Body of pancreas (tissue), 4 donors: ENCODE measurements around the gene CD40LG. TPM values are rescaled to one million over a fixed set of nuclear protein-coding genes. Genes with fewer than 3 reads are reported as not detected.

Experiments used
- ATAC-seq: fragments of 150-250 bp; one replicate; pipeline ENCODE4 v1.9.1; 2016
- DNase-seq, 4 donors: peaks; one replicate each; pipeline ENCODE4 v3.0.0-alpha.2; 2019
- H3K27ac ChIP-seq, 4 donors: fragments of 200-600 bp; sonication (generic); 1 replicate in 3 of 4; 2 replicates in 1 of 4; pipeline versions ENCODE4 v1.5.1 to v1.6.1; 2016 to 2019; ENCODE audit warnings: mild to moderate bottlenecking in 1 of 4, mixed read lengths in 1 of 4, moderate library complexity in 1 of 4
- H3K27me3 ChIP-seq, 2 donors: fragments of 200-600 bp; sonication (generic); one replicate each; pipeline ENCODE4 v1.6.0; 2016; ENCODE audit warnings: mild to moderate bottlenecking in 1 of 2
- H3K36me3 ChIP-seq, 2 donors: fragments of 200-600 bp; sonication (generic); replicated peaks in 1 of 2; 2 replicates each; pipeline ENCODE4 v1.5.1; 2016; ENCODE audit warnings: low read depth in 2 of 2; ENCODE audit not compliant: insufficient read depth in 1 of 2
- H3K4me1 ChIP-seq: fragments of 200-600 bp; sonication (generic); one replicate; pipeline ENCODE4 v1.6.0; 2016
- H3K4me3 ChIP-seq, 2 donors: fragments of 200-600 bp; sonication (generic); 1 replicate in 1 of 2; 2 replicates in 1 of 2; pipeline ENCODE4 v1.5.1; 2016 to 2019
- H3K9me3 ChIP-seq, 3 donors: fragments of 200-600 bp; sonication (generic); 1 replicate in 2 of 3; 2 replicates in 1 of 3; pipeline ENCODE4 v1.5.1; 2016
- POLR2A ChIP-seq, 3 donors: fragments of 450-650 bp; IDR thresholded peaks; one replicate each; pipeline ENCODE4 v1.6.1; 2016; ENCODE audit warnings: antibody characterized with exemption in 3 of 3, mild to moderate bottlenecking in 2 of 3
- WGBS, 2 donors: methylation state at CpG; one replicate each; pipeline ENCODE4 v1.1.5; 2017; 5-methylcytosine and 5-hydroxymethylcytosine counted together
- intact Hi-C: fragments of 100-400 bp; cut with DNase I; formaldehyde crosslinking; loops from one replicate; pipeline ENCODE4 v1.15.1; 2023
- total RNA-seq, 2 donors: library from RNA; depleted of rRNA; stranded (reverse); fragments of >200 nt; gene quantifications; one replicate each; pipeline ENCODE4 v1.1.0, GENCODE V29; 2016
- TF ChIP-seq, protein P1 (sequence below), 7 experiments: fragments of 450-650 bp in 4 of 7; fragments of 200-600 bp in 3 of 7; sonication (generic) in 3 of 7; IDR thresholded peaks; one replicate each; pipeline ENCODE4 v1.5.1; 2016 to 2019; ENCODE audit warnings: antibody characterized with exemption in 7 of 7

The CD40LG gene
- total RNA-seq, 2 donors from 2014 or later: not detected

DNA sequence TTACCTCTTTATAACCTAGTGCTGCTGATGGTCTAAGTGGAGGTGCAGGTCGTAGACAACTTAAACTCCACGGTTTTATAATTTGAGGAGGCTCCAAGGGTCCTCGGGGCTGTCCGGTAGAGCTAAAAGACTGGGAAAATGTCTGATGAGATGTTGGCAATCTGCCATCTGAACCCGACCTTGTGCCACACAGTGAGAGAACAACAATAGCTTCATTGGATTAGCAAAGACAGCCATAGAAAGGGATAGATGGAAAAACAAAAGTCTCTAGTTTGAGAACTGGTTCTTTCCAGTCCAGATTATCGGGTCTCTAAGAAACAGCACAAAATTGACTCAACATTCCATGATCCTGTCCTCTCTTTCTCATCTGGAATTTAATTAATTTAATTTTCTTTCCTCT is 31.6 kb downstream of the CD40LG start:
- H3K4me1 ChIP-seq: no peaks in the 10 kb centered on the region
- intact Hi-C loops: no loop called here
- H3K4me3 ChIP-seq: no peak overlapping the region
- H3K27me3 ChIP-seq: no peaks in the 10 kb centered on the region
- DNase-seq (no peak), ATAC-seq (no peak)
- H3K27ac ChIP-seq: no peak overlapping the region
- H3K36me3 ChIP-seq: no peaks in the 10 kb centered on the region
- no peak for TF ChIP-seq POLR2A (IDR thresholded peaks at IDR 0.05)
- TF ChIP-seq, protein P1, sequence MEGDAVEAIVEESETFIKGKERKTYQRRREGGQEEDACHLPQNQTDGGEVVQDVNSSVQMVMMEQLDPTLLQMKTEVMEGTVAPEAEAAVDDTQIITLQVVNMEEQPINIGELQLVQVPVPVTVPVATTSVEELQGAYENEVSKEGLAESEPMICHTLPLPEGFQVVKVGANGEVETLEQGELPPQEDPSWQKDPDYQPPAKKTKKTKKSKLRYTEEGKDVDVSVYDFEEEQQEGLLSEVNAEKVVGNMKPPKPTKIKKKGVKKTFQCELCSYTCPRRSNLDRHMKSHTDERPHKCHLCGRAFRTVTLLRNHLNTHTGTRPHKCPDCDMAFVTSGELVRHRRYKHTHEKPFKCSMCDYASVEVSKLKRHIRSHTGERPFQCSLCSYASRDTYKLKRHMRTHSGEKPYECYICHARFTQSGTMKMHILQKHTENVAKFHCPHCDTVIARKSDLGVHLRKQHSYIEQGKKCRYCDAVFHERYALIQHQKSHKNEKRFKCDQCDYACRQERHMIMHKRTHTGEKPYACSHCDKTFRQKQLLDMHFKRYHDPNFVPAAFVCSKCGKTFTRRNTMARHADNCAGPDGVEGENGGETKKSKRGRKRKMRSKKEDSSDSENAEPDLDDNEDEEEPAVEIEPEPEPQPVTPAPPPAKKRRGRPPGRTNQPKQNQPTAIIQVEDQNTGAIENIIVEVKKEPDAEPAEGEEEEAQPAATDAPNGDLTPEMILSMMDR (IDR thresholded peaks at IDR 0.05): no peak
- 67 to 72% methylated on average over 6 of the region's 6 CpGs for WGBS, 2 donors
- no peaks in the 10 kb centered on the region for H3K9me3 ChIP-seq

DNA sequence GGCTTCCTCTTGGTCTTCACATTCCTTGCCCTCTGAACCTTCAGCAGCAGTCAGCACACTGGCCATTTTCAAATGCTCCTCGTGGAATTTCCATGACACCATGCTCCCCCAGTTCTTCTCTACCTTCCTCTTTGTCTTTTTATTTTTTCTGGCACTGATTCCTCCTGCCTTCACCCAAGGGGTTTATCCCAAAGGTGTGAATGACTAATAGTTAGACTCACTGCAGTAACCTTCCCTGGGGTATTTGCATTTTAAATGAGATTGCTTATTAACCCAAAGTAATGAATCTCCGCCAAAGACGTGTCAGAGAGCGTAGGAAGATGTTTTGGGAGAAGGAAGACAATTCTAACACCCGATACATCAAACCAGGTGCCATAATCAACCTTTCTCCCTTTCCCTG is 36.2 kb downstream of the CD40LG start:
- no peak overlapping the region for H3K27ac ChIP-seq
- no peak for TF ChIP-seq POLR2A (IDR thresholded peaks at IDR 0.05)
- TF ChIP-seq, protein P1 (IDR thresholded peaks at IDR 0.05): no peak
- 89 to 95% methylated on average over 5 of the region's 5 CpGs for WGBS, 2 donors
- H3K4me3 ChIP-seq: no peak overlapping the region
- H3K36me3 ChIP-seq: no peaks in the 10 kb centered on the region
- no peaks in the 10 kb centered on the region for H3K4me1 ChIP-seq
- DNase-seq (no peak), ATAC-seq (no peak)
- H3K27me3 ChIP-seq: no peaks in the 10 kb centered on the region
- H3K9me3 ChIP-seq: no peaks in the 10 kb centered on the region
- intact Hi-C loops: no loop called here

DNA sequence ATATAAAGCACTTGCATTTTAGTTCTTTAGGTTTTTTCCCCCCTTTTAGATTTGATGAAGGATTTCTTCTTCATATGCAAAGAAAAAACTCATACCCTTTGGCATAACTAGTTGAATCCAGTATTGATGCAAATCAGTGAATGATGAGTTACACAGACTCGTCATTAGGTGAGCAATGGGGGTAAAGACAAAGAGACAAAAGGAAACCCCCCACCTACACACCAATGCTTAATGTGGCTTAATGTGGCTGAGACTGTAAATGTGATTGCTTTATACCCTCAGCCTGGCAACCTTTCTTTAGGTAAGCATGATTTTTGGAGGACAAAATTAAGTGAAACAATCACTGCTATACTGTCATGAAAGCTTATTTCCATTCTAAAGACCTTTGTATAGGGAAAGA is 39.5 kb downstream of the CD40LG start:
- H3K4me3 ChIP-seq: no peak overlapping the region
- intact Hi-C loops: no loop called here
- no peak overlapping the region for H3K27ac ChIP-seq
- no peaks in the 10 kb centered on the region for H3K4me1 ChIP-seq
- H3K36me3 ChIP-seq: no peaks in the 10 kb centered on the region
- 86 to 89% methylated on average over 1 of the region's 1 CpG for whole genome bisulfite sequencing, 2 donors
- H3K27me3 ChIP-seq: no peaks in the 10 kb centered on the region
- TF ChIP-seq POLR2A (IDR thresholded peaks at IDR 0.05): no peak
- TF ChIP-seq, protein P1 (IDR thresholded peaks at IDR 0.05): no peak
- H3K9me3 ChIP-seq: no peaks in the 10 kb centered on the region
- DNase-seq (no peak), ATAC-seq (no peak)

DNA sequence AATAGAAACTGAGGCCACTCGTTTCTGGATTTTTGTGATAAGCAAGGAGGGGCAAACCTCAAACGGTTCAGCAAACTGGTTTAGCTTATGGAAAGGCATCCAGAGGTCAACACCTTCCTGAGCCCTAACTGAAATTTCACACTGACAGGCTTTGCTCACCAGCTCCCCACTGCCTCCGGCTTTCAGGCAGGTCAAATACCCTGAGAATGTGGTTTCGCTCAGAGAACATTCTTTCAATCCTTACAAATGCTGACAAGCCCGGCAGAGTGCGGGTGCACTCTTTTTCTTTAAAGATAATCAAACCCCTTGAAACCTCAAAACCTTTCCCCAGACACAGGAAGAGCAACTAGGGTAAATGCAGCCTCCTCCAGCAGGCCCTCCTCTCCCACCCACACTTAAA is 41.5 kb downstream of the CD40LG start:
- Histone ChIP-seq H3K27me3 (no peaks in the 10 kb centered on the region), H3K27ac (no peak overlapping the region), H3K4me1 (no peaks in the 10 kb centered on the region), H3K9me3 (no peaks in the 10 kb centered on the region), H3K4me3 (no peak overlapping the region), H3K36me3 (no peaks in the 10 kb centered on the region)
- 62 to 75% methylated on average over 5 to 6 of the region's 6 CpGs for WGBS, 2 donors
- TF ChIP-seq, protein P1 (IDR thresholded peaks at IDR 0.05): no peak
- no peak for TF ChIP-seq POLR2A (IDR thresholded peaks at IDR 0.05)
- DNase-seq: no peak
- intact Hi-C loops: no loop called here
- ATAC-seq: no peak

DNA sequence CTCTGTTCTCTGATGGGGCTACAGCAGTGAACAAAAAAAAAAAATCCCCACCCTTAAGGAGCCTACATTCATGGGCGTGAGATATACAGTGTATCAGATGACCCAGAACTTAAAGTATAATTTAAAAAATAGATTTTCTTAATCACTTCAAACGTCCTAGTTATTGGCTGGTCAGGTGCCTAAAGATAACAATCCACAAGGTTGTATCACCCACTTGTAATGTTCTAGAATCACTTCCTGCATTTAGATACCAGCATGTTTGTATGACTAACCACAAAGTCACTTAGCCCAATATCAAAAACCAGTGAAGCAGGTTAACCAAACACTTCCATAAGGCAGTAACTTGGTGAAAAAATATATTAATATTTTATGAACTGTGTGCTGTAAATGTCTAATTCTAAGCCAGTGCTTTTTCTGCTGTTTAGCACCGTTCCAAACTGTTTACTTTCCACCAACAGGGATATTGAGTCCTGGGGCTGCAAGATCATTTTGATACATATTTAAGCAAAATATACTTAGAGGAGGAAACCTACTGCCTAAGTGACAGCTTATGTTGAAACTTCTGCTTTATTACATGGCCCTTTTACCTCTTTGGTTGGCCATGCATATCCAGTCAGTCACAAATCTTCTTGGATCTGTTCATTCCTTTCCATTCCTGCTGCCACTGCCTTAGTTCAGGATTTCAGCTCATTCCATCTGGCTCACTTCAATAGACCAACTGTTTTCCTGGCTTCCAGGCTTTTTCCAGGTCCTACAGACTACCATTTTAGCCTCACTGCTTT is 43.3 kb downstream of the CD40LG start:
- DNase-seq (no peak), ATAC-seq (no peak)
- 59 to 67% methylated on average over 3 of the region's 3 CpGs for WGBS, 2 donors

More for the DNA sequence above, 43.3 kb downstream of the CD40LG start:
- Histone ChIP-seq H3K4me1 (no peaks in the 10 kb centered on the region), H3K4me3 (no peak overlapping the region), H3K36me3 (no peaks in the 10 kb centered on the region), H3K27me3 (no peaks in the 10 kb centered on the region), H3K27ac (no peak overlapping the region), H3K9me3 (no peaks in the 10 kb centered on the region)
- TF ChIP-seq POLR2A (IDR thresholded peaks at IDR 0.05): no peak
- TF ChIP-seq, protein P1 (IDR thresholded peaks at IDR 0.05): no peak
- intact Hi-C loops: no loop called here
